Astrocyte (in vitro differentiated cells and primary cell): ENCODE results near the gene ST6GALNAC3.

Experiments
- CTCF ChIP-seq: IDR thresholded peaks from 2 replicates; pipeline ENCODE4 v1.5.1; 2011; ENCODE audit warnings: low read depth, mild to moderate bottlenecking, inconsistent platforms, low read length, moderate library complexity; ENCODE audit not compliant: insufficient read depth
- EZH2 ChIP-seq: IDR thresholded peaks from 2 replicates; pipeline ENCODE4 v1.6.1; 2012; ENCODE audit warnings: mild to moderate bottlenecking, low read length, inconsistent platforms; ENCODE audit not compliant: insufficient read depth

GRCh38 chr1:76274302-76274701 lies 199.8 kb downstream of the ST6GALNAC3 start:
- TF ChIP-seq CTCF (no peak), EZH2 (no peak)
